Uterus (tissue), 2 donors: Measurements from ENCODE around the gene GORASP2.

Source experiments
- CTCF ChIP-seq, 4 experiments: fragments of 200-600 bp in 2 of 4; fragments of 450-650 bp in 2 of 4; sonication (generic) in 2 of 4; IDR thresholded peaks; one replicate each; pipeline ENCODE4 v1.5.1; 2016 to 2019; ENCODE audit warnings: antibody characterized with exemption in 4 of 4, mild to moderate bottlenecking in 2 of 4, moderate library complexity in 1 of 4
- POLR2A ChIP-seq, 2 donors: fragments of 450-650 bp; IDR thresholded peaks; one replicate each; pipeline ENCODE4 v1.6.1; 2016; ENCODE audit warnings: antibody characterized with exemption in 2 of 2, mild to moderate bottlenecking in 1 of 2, moderate library complexity in 1 of 2

DNA sequence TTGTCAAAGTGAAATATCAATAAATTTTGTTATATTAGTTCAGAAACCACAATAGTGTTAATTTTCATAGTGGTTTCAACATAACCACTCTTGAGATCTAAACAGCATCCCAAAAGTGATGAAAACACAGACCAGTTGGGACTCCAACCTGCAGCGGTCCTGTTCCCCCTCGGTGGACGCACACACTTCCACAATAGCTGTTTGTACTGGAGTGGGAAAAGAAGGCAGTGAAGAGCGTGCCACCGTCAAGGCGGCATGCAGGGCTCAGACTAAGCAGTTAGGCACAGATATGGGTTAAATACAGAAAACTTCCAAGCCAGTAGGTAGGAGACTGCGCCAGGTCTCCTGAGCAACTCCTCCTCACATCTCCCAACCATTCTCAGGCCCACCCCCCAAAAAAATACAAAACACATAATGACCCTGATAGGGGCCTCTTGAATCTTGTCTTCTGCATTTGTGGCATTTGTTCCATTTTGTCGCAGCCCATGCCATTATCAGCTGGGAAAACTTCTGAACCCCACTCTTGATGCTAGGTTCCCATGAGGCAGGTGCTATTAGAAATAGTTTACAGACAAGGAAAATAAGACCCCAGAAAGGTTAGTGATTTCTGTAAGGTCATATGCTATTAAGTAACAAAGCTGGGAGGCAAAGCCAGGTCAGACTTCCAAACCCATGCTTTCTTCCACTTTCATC, 57.7 kb downstream of the GORASP2 start:
- no peak for TF ChIP-seq CTCF (IDR thresholded peaks at IDR 0.05)
- no peak for TF ChIP-seq POLR2A (IDR thresholded peaks at IDR 0.05)
